ENCODE measurements around the gene CCNI2.
"Not testable (repeated sequence)": the region's sequence is repeated elsewhere in the genome, so short reads cannot be mapped to it uniquely, and the experiment has no call there.

The CCNI2 gene

GRCh38 chr5:132785365-132785764 is 38.1 kb downstream of the CCNI2 start:
- no peak for DNase-seq

GRCh38 chr5:132785864-132786263 is 38.6 kb downstream of the CCNI2 start:
- DNase-seq: no peak

GRCh38 chr5:132787076-132787475 is 39.9 kb downstream of the CCNI2 start:
- DNase-seq: no peak

- DNase-seq: no peak
Observed at GRCh38 chr5:132788508-132788907, 41.3 kb downstream of the CCNI2 start.

GRCh38 chr5:132788990-132789886 is 42.0 kb downstream of the CCNI2 start:
- peak; percentile 5 for DNase-seq

- no peak for DNase-seq
Observed at GRCh38 chr5:132790201-132790865, 43.1 kb downstream of the CCNI2 start.

GRCh38 chr5:132791026-132791425 is 43.8 kb downstream of the CCNI2 start:
- DNase-seq: no peak

GRCh38 chr5:132797651-132798050 is 50.4 kb downstream of the CCNI2 start:
- no peak for DNase-seq

GRCh38 chr5:132799392-132799791 is 52.2 kb downstream of the CCNI2 start:
- no peak for DNase-seq

GRCh38 chr5:132800545-132800944 is 53.3 kb downstream of the CCNI2 start:
- peak; percentile 11 for DNase-seq

- peak; percentile 12 for DNase-seq
Observed at GRCh38 chr5:132802044-132802684, 54.9 kb downstream of the CCNI2 start.

GRCh38 chr5:132802685-132803066 is 55.5 kb downstream of the CCNI2 start:
- not testable (repeated sequence) for DNase-seq
